Gastroesophageal sphincter (tissue), 3 donors: ENCODE data around the gene NOTCH4.

Experiments used
- CTCF ChIP-seq, 4 experiments: fragments of 200-600 bp in 2 of 4; fragments of 450-650 bp in 2 of 4; sonication (generic) in 1 of 4; IDR thresholded peaks; one replicate each; pipeline ENCODE4 v1.5.1; 2017 to 2019; ENCODE audit warnings: antibody characterized with exemption in 4 of 4, mild to moderate bottlenecking in 2 of 4, moderate library complexity in 2 of 4
- EP300 ChIP-seq: sonication (generic); formaldehyde crosslinking; IDR thresholded peaks from one replicate; pipeline ENCODE4 v1.6.1; 2017; ENCODE audit warnings: antibody characterized with exemption, mild to moderate bottlenecking
- POLR2A ChIP-seq, 2 donors: fragments of 450-650 bp; IDR thresholded peaks; one replicate each; pipeline ENCODE4 v1.6.1; 2017; ENCODE audit warnings: antibody characterized with exemption in 2 of 2, mild to moderate bottlenecking in 2 of 2, moderate library complexity in 1 of 2
- POLR2AphosphoS5 ChIP-seq: sonication (generic); formaldehyde crosslinking; IDR thresholded peaks from one replicate; pipeline ENCODE4 v1.6.1; 2017; ENCODE audit warnings: antibody characterized with exemption

GRCh38 chr6:32198866-32199265 is 25.0 kb downstream of the NOTCH4 start:
- TF ChIP-seq CTCF (IDR thresholded peaks at IDR 0.05) (no peak), POLR2AphosphoS5 (no peak), POLR2A (IDR thresholded peaks at IDR 0.05) (no peak), EP300 (no peak)
